Left ventricle myocardium inferior (tissue), 1 donor: Measurements from ENCODE around the gene LTBP1. TPM values are rescaled to one million over a fixed set of nuclear protein-coding genes. Genes with fewer than 3 reads are reported as not detected.
A peak's percentile ranks its signal among the peaks of the same experiment; 100 is the strongest.

ENCODE experiments used
- DNase-seq: peaks from one replicate; pipeline ENCODE4 v3.0.0-alpha.2; 2020
- H3K27ac ChIP-seq: fragments of 200-600 bp; replicated peaks from 2 replicates; pipeline ENCODE4 v1.8.0; 2021
- H3K27me3 ChIP-seq: fragments of 200-600 bp; 2 replicates; pipeline ENCODE4 v1.8.0; 2021; ENCODE audit warnings: low read depth
- H3K36me3 ChIP-seq: fragments of 200-600 bp; 2 replicates; pipeline ENCODE4 v1.8.0; 2021
- H3K4me1 ChIP-seq: fragments of 200-600 bp; 2 replicates; pipeline ENCODE4 v1.8.0; 2021
- H3K4me3 ChIP-seq: fragments of 200-600 bp; 2 replicates; pipeline ENCODE4 v1.8.0; 2021; ENCODE audit warnings: mild to moderate bottlenecking, moderate library complexity
- H3K9me3 ChIP-seq: fragments of 200-600 bp; replicated peaks from 2 replicates; pipeline ENCODE4 v1.8.0; 2021
- intact Hi-C: fragments of 100-400 bp; cut with micrococcal nuclease; formaldehyde crosslinking; loops from one replicate; pipeline ENCODE4 v1.11.0; 2022
- total RNA-seq: library from RNA; stranded (reverse); fragmentation: NEBNext Ultra II Directional; extraction: Animal tissue kit (Norgen Biotek cat#: 25700); gene quantifications from one replicate; pipeline ENCODE4 v1.2.1, GENCODE V29; 2021
- TF ChIP-seq, protein P1 (sequence below): fragments of 200-600 bp; IDR thresholded peaks from 2 replicates; pipeline ENCODE4 v1.8.0; 2021; ENCODE audit warnings: antibody characterized with exemption, mild to moderate bottlenecking, borderline replicate concordance
- donor health status: DM: no; HTN: yes; CAD: no; lungs with severe emphysema.

The LTBP1 gene
- total RNA-seq, 1 donor from 2014 or later, result 88.9 TPM

DNA sequence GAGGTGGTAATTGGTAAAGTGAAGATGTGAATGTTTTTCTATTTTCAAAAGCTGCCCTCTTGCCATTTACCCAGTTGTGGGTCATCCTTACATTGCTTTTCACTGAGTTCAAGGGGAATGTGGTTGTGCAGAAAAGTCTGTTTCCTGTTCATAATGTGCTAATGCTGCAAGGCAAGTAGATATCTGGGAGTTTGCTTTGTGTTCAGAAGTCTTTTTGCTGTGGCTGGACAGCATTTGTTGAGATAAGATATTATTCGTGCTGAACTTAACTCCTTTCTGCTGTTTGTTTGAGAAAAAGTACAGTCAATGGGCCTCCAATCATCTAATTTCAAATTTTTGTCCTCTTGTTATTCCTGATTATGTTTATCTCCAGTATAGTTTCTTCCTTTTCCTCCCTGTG is 263.2 kb downstream of the LTBP1 start:
- H3K4me3 ChIP-seq, result no peak overlapping the region
- H3K4me1 ChIP-seq, result peaks cover 49% of the 10 kb centered on the region
- no peak for DNase-seq
- TF ChIP-seq, protein P1, sequence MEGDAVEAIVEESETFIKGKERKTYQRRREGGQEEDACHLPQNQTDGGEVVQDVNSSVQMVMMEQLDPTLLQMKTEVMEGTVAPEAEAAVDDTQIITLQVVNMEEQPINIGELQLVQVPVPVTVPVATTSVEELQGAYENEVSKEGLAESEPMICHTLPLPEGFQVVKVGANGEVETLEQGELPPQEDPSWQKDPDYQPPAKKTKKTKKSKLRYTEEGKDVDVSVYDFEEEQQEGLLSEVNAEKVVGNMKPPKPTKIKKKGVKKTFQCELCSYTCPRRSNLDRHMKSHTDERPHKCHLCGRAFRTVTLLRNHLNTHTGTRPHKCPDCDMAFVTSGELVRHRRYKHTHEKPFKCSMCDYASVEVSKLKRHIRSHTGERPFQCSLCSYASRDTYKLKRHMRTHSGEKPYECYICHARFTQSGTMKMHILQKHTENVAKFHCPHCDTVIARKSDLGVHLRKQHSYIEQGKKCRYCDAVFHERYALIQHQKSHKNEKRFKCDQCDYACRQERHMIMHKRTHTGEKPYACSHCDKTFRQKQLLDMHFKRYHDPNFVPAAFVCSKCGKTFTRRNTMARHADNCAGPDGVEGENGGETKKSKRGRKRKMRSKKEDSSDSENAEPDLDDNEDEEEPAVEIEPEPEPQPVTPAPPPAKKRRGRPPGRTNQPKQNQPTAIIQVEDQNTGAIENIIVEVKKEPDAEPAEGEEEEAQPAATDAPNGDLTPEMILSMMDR, result no peak
- intact Hi-C loops, result no loop called here
- H3K36me3 ChIP-seq, result no peaks in the 10 kb centered on the region
- no peaks in the 10 kb centered on the region for H3K27me3 ChIP-seq
- no peaks in the 10 kb centered on the region for H3K9me3 ChIP-seq
- peak overlapping the region; percentile 37 for H3K27ac ChIP-seq

DNA sequence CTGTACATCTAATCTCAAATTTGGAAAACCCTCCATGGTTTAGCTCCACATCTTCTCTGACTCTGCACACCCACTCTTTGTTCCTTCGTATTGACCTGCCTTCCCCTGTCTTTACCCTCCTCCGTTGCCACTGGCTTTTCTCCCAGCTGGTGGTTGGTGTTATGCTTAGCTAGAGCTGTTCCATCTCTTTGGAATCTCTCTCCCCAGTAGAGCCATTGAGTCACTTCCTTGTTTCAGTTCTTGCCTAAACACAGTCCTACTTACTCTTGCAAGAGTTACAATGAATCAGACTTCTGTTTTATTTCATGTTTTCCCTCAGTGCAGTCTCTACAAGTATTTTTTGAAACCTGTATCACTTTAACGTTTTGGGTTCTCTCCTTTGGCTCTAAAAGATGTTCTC is 263.9 kb downstream of the LTBP1 start:
- intact Hi-C loops, result no loop called here
- peaks cover 56% of the 10 kb centered on the region for H3K4me1 ChIP-seq
- H3K9me3 ChIP-seq, result no peaks in the 10 kb centered on the region
- H3K36me3 ChIP-seq, result no peaks in the 10 kb centered on the region
- no peaks in the 10 kb centered on the region for H3K27me3 ChIP-seq
- no peak overlapping the region for H3K4me3 ChIP-seq
- TF ChIP-seq, protein P1, result no peak
- peak overlapping the region; percentile 37 for H3K27ac ChIP-seq
- DNase-seq, result no peak

DNA sequence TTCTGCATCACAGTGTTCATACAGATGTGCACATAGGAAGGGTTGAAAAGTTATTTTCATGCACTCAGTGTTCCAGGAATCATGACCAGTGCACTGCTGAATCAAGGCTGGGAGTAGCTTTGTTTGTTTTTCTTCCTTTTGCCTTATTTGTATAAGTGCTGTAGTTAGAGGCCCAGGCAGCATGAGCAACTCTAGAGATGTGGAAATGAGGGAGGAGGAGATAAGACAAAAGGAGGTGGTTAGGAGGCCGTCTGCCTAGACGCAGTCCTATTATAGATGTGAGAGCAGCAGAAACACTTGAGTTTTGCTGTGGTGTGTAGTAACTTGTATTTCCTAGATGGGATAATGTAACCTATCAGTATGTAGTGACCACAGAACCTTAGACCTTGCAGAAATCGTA is 265.4 kb downstream of the LTBP1 start:
- Histone ChIP-seq H3K27me3 (no peaks in the 10 kb centered on the region), H3K4me1 (peaks cover 71% of the 10 kb centered on the region), H3K9me3 (no peaks in the 10 kb centered on the region), H3K4me3 (no peak overlapping the region), H3K36me3 (no peaks in the 10 kb centered on the region), H3K27ac (peak overlapping the region; percentile 37)
- intact Hi-C loops, result no loop called here
- no peak for DNase-seq
- TF ChIP-seq, protein P1, result no peak

DNA sequence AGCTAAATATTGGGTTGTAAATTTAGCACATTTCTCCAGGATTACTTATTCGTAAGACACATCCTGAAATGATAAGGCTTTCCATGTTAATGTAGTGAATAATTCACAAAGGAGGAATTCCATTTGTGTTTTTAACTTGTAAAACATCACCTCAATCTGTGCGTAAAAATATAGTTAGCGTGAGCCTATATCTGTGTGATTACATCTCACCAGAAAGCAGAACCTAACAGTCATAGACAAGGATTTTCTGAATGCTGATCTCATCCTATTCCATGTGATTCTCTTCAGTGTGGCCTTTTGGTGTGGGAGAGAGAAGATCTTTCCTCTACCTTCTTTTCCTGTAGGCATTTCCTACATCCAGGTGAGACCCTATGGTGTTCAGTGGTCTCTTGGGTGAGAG is 266.5 kb downstream of the LTBP1 start:
- intact Hi-C loops, result no loop called here
- H3K4me1 ChIP-seq, result peaks cover 78% of the 10 kb centered on the region
- no peaks in the 10 kb centered on the region for H3K36me3 ChIP-seq
- H3K27me3 ChIP-seq, result no peaks in the 10 kb centered on the region
- H3K9me3 ChIP-seq, result no peaks in the 10 kb centered on the region
- H3K4me3 ChIP-seq, result no peak overlapping the region
- TF ChIP-seq, protein P1, result no peak
- DNase-seq, result no peak
- no peak overlapping the region for H3K27ac ChIP-seq

DNA sequence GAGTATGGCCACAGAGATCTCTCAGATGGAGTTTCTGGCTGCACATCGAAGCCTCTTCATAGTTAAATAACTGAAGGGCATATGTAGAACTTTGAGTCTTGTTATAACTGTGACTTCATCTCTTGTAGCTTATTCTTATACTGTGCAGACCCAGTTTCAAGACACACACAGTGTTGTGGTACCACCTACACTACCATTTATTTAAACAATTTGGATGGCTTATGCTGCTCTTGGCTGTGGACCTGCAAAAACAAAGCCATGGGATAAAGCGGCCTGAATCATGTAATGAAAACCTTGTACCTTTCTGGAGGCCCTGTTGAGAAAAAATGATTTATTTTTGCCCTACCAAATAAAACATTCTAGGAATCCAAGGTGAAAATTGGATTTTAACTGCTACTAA is 266.9 kb downstream of the LTBP1 start:
- no peaks in the 10 kb centered on the region for H3K36me3 ChIP-seq
- H3K27ac ChIP-seq, result peak overlapping the region; percentile 61
- H3K27me3 ChIP-seq, result no peaks in the 10 kb centered on the region
- H3K9me3 ChIP-seq, result no peaks in the 10 kb centered on the region
- H3K4me1 ChIP-seq, result peaks cover 78% of the 10 kb centered on the region
- H3K4me3 ChIP-seq, result no peak overlapping the region
- intact Hi-C loops, result no loop called here
- DNase-seq, result no peak
- TF ChIP-seq, protein P1, result no peak

DNA sequence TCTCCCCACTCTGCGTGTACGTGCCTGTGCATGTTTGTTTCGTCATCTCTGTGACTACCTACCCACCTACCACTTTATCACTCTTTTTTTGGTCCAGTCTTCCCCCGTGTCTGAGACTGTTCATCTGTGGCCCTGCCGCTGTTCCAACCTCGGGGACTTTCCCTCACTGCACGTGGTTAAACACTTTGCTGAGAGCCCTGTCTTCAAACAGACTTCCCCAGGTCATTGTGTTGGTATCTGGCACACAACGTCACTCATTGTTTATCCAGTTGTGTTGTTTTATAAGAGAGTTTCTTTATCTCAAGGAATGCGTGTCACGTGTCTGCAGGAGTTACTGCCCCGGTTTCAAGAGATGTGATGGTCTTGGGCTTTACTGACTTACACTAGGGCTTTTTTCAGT is 267.7 kb downstream of the LTBP1 start:
- intact Hi-C loops, result no loop called here
- H3K4me3 ChIP-seq, result no peak overlapping the region
- no peaks in the 10 kb centered on the region for H3K36me3 ChIP-seq
- no peak for DNase-seq
- H3K27me3 ChIP-seq, result no peaks in the 10 kb centered on the region
- no peaks in the 10 kb centered on the region for H3K9me3 ChIP-seq
- peaks cover 75% of the 10 kb centered on the region for H3K4me1 ChIP-seq
- peak overlapping the region; percentile 61 for H3K27ac ChIP-seq
- TF ChIP-seq, protein P1, result no peak
